ENCODE measurements around the gene LETM1.

DNA sequence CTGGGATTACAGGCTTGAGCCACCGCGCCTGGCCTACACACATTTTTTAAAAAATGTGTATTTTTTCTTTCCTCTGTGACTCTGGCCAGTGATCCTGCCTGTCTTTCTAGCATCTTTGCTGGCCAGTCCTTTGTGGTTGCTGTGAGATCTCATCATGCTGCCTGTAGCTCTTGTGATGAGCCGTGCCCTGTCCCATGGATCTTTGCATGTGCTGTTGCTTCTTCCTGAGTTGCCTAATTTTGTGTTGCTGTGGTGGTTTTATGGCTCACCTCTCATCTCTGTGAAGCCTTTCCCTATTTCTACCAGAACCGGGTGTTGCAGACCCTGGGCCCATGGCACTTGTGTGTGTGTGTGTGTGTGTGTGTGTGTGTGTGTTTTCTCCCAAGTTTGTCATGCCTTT is 23.5 kb upstream of the LETM1 start:
- TF ChIP-seq, protein P1, sequence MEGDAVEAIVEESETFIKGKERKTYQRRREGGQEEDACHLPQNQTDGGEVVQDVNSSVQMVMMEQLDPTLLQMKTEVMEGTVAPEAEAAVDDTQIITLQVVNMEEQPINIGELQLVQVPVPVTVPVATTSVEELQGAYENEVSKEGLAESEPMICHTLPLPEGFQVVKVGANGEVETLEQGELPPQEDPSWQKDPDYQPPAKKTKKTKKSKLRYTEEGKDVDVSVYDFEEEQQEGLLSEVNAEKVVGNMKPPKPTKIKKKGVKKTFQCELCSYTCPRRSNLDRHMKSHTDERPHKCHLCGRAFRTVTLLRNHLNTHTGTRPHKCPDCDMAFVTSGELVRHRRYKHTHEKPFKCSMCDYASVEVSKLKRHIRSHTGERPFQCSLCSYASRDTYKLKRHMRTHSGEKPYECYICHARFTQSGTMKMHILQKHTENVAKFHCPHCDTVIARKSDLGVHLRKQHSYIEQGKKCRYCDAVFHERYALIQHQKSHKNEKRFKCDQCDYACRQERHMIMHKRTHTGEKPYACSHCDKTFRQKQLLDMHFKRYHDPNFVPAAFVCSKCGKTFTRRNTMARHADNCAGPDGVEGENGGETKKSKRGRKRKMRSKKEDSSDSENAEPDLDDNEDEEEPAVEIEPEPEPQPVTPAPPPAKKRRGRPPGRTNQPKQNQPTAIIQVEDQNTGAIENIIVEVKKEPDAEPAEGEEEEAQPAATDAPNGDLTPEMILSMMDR (IDR thresholded peaks at IDR 0.05) = no peak
- no peak for TF ChIP-seq POLR2AphosphoS5 (IDR thresholded peaks at IDR 0.05; ENCODE audit: insufficient read depth in 1 of 2, low read depth in 1 of 2)
- no peak for TF ChIP-seq POLR2A (IDR thresholded peaks at IDR 0.05)
